Endothelial cell of umbilical vein (primary cell): ENCODE results near the gene PDE4C. TPM values are rescaled to one million over a fixed set of nuclear protein-coding genes. Genes with fewer than 3 reads are reported as not detected.

Experiments used
- BruUV-seq: library from RNA; stranded (reverse); fragments of 400-500 nt; replicated peaks from 2 replicates; lab custom pipeline; 2021; lab: Mats Ljungman, UMichigan
- CTCF ChIA-PET: fragments of 300-600, 350-600 bp; sonication (Branson Sonifier 250); formaldehyde crosslinking; loops from one replicate; lab custom pipeline; 2021; ENCODE audit warnings: antibody characterized with exemption, inconsistent platforms; lab: Charles Lee
- POLR2A ChIA-PET: fragments of 300-600, 350-600 bp; sonication (Branson Sonifier 250); formaldehyde crosslinking; loops from one replicate; lab custom pipeline; 2021; ENCODE audit warnings: antibody characterized with exemption, inconsistent platforms; lab: Charles Lee
- DNase-seq: peaks from one replicate; pipeline ENCODE4 v3.0.0-alpha.2; 2011; ENCODE audit warnings: low read depth, low spot score
- FAIRE-seq: peaks from 2 replicates; lab custom pipeline; 2011; peaks lifted over from hg19 to GRCh38; lab: Jason Lieb, UNC
- H2AFZ ChIP-seq: 2 replicates; pipeline ENCODE4 v1.6.0; 2012; ENCODE audit warnings: low read depth, low read length, control low read depth, inconsistent platforms
- H3K27ac ChIP-seq: 2 replicates; pipeline ENCODE4 v1.5.1; 2011; ENCODE audit warnings: low read depth, mild to moderate bottlenecking, control low read depth, low read length, moderate library complexity; ENCODE audit not compliant: insufficient read depth
- H3K27me3 ChIP-seq, 2 experiments: 2 replicates each; pipeline versions ENCODE4 v1.6.0 to v1.6.1; 2011; ENCODE audit warnings: low read length in 2 of 2, mixed read lengths in 1 of 2; ENCODE audit not compliant: control insufficient read depth in 2 of 2, insufficient read depth in 2 of 2
- H3K36me3 ChIP-seq, 2 experiments: 2 replicates in 1 of 2; 3 replicates in 1 of 2; pipeline ENCODE4 v1.5.1; 2011; ENCODE audit warnings: low read length in 2 of 2, mild to moderate bottlenecking in 1 of 2, moderate library complexity in 1 of 2; ENCODE audit not compliant: control insufficient read depth in 2 of 2, insufficient read depth in 2 of 2; ENCODE audit errors: extremely low read depth in 1 of 2
- H3K4me1 ChIP-seq: 3 replicates; pipeline ENCODE4 v1.5.1; 2011; ENCODE audit warnings: mild to moderate bottlenecking, low read length; ENCODE audit not compliant: control insufficient read depth, insufficient read depth; ENCODE audit errors: extremely low read depth
- H3K4me2 ChIP-seq: 2 replicates; pipeline ENCODE4 v1.6.1; 2011; ENCODE audit warnings: low read length, control low read depth, mixed read lengths; ENCODE audit not compliant: insufficient read depth
- H3K4me3 ChIP-seq, 3 experiments: fragments of 200-600 bp in 1 of 3; sonication (generic), shearing (Covaris generic) in 1 of 3; replicated peaks in 1 of 3; 2 replicates each; pipeline ENCODE4 v1.5.1; 2011 to 2016; ENCODE audit warnings: control low read depth in 3 of 3, low read length in 3 of 3, mild to moderate bottlenecking in 2 of 3, inconsistent platforms in 1 of 3, low read depth in 1 of 3, moderate library complexity in 1 of 3; ENCODE audit not compliant: insufficient read depth in 1 of 3
- H3K79me2 ChIP-seq: 2 replicates; pipeline ENCODE4 v1.6.0; 2012; ENCODE audit warnings: low read length, inconsistent platforms; ENCODE audit not compliant: control insufficient read depth, insufficient read depth
- H3K9ac ChIP-seq: replicated peaks from 2 replicates; pipeline ENCODE3; 2011; ENCODE audit warnings: low read length, control low read depth; ENCODE audit not compliant: insufficient read depth; ENCODE audit errors: extremely low read depth
- H3K9me1 ChIP-seq: replicated peaks from 3 replicates; pipeline ENCODE4 v1.6.0; 2011; ENCODE audit warnings: mild to moderate bottlenecking, low read length; ENCODE audit not compliant: control insufficient read depth, insufficient read depth; ENCODE audit errors: extremely low read depth
- H3K9me3 ChIP-seq: replicated peaks from 2 replicates; pipeline ENCODE4 v1.5.1; 2012; ENCODE audit warnings: low read length, inconsistent platforms; ENCODE audit not compliant: control insufficient read depth, insufficient read depth
- H4K20me1 ChIP-seq: replicated peaks from 2 replicates; pipeline ENCODE3; 2011; ENCODE audit warnings: mild to moderate bottlenecking, low read length; ENCODE audit not compliant: control insufficient read depth, insufficient read depth; ENCODE audit errors: extremely low read depth
- EZH2 ChIP-seq: IDR thresholded peaks from 2 replicates; pipeline ENCODE4 v1.6.1; 2012; ENCODE audit warnings: borderline replicate concordance, low read depth, mild to moderate bottlenecking, moderate library complexity, low read length, inconsistent platforms; ENCODE audit not compliant: severe bottlenecking
- FOS ChIP-seq: IDR thresholded peaks from 2 replicates; pipeline ENCODE4 v1.6.1; 2011; ENCODE audit warnings: mild to moderate bottlenecking, low read length, moderate library complexity, borderline replicate concordance; ENCODE audit not compliant: insufficient read depth
- GATA2 ChIP-seq: IDR thresholded peaks from 2 replicates; pipeline ENCODE4 v1.7.0; 2011; ENCODE audit warnings: low read depth, mild to moderate bottlenecking, moderate library complexity, mixed read lengths, low read length; ENCODE audit not compliant: insufficient read length, insufficient read depth
- JUN ChIP-seq: IDR thresholded peaks from 2 replicates; pipeline ENCODE4 v1.6.1; 2011; ENCODE audit warnings: borderline replicate concordance, low read depth; ENCODE audit not compliant: insufficient read length, insufficient read depth
- MYC ChIP-seq: IDR thresholded peaks from one replicate; pipeline ENCODE4 v1.6.1; 2011; ENCODE audit warnings: mild to moderate bottlenecking, low read depth, low read length
- POLR2A ChIP-seq: IDR thresholded peaks from 2 replicates; pipeline ENCODE4 v1.6.1; 2012; ENCODE audit warnings: low read depth, mild to moderate bottlenecking, control low read depth, low read length
- POLR2AphosphoS5 ChIP-seq: IDR thresholded peaks from 2 replicates; pipeline ENCODE4 v1.6.1; 2012; ENCODE audit warnings: low read depth, mild to moderate bottlenecking, control low read depth, low read length, moderate library complexity; ENCODE audit not compliant: insufficient read depth
- dilution Hi-C: fragments of 300-500 bp; cut with MboI; formaldehyde crosslinking; loops from one replicate; pipeline ENCODE4 v1.15.0; 2019; ENCODE audit warnings: low sequenced_read_pairs; ENCODE audit not compliant: extremely low pct_ligation_motif_present
- intact Hi-C: fragments of 100-400 bp; cut with micrococcal nuclease; formaldehyde crosslinking; loops from one replicate; pipeline ENCODE4 v1.10.0; 2022
- polyA plus RNA-seq, 4 experiments: library from polyadenylated mRNA; depleted of rRNA in 3 of 4; stranded (reverse) in 3 of 4; unstranded in 1 of 4; fragments of >200 nt; gene quantifications; 2 replicates each; pipeline versions ENCODE4 v1.2.1 to v1.2.3, GENCODE V29; 2011 to 2012; ENCODE audit warnings: missing spikeins in 1 of 4
- total RNA-seq: library from RNA; stranded (reverse); gene quantifications from 2 replicates; pipeline ENCODE4 v1.2.3, GENCODE V29; 2021
- TF ChIP-seq, protein P1 (sequence below): IDR thresholded peaks from 2 replicates; pipeline ENCODE4 v1.6.1; 2011; ENCODE audit not compliant: insufficient read depth, insufficient read length
- TF ChIP-seq, protein P2 (sequence below), 2 donors: IDR thresholded peaks; 1 replicate in 1 of 2; 2 replicates in 1 of 2; pipeline ENCODE4 v1.5.1; 2011; ENCODE audit warnings: low read length in 2 of 2, mild to moderate bottlenecking in 2 of 2, moderate library complexity in 2 of 2, control low read depth in 1 of 2, inconsistent platforms in 1 of 2, low read depth in 1 of 2; ENCODE audit not compliant: insufficient read depth in 1 of 2; ENCODE audit errors: extremely low read depth in 1 of 2

Gene PDE4C
- total and polyA plus RNA-seq, 2 donors (not counting 3 experiments of a cell fraction or from before 2014, with no cell fraction given): 0.29 to 0.97 TPM

DNA sequence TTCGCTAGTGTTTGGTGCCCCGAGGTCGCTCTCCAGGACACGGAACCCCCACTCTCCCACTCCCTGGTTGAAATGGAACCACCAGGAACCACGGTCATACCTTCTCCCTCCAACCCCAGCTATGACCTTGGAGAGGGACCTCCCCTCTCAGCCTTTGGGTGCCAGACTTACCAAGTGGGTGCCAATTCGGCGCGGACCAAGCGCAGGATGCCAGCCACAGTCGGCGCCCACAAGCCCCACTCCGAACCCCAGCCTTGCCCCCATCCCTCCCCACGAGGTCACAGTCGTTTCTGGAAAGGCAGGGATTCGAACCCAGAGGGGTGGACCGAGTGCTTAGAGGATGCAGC, 910 bp downstream of the PDE4C start:
- Histone ChIP-seq H3K79me2 (no peaks in the 10 kb centered on the region), H3K9me1 (no peaks in the 10 kb centered on the region), H3K27me3 (peaks cover 5% of the 10 kb centered on the region in 2 experiments), H3K36me3 (no peaks in the 10 kb centered on the region), H3K4me3 (no peak overlapping the region), H4K20me1 (no peaks in the 10 kb centered on the region), H3K27ac (no peak overlapping the region), H3K9ac (no peak overlapping the region), H3K4me1 (peaks cover 9% of the 10 kb centered on the region), H3K4me2 (no peak overlapping the region), H3K9me3 (no peaks in the 10 kb centered on the region), H2AFZ (no peak overlapping the region)
- CTCF ChIA-PET: interaction anchor here (1.5 to 3.9 kb wide), 4 partner anchors 8 to 54 kb away, joined by 4 to 27 read pairs (median 13); no protein-coding TSS in a partner anchor
- dilution Hi-C loops (no loop called here), intact Hi-C loops (no loop called here)
- no TSS peak for BruUV-seq
- FAIRE-seq (no peak), DNase-seq (no peak)
- POLR2A ChIA-PET: no interaction called here
- TF ChIP-seq, protein P1, sequence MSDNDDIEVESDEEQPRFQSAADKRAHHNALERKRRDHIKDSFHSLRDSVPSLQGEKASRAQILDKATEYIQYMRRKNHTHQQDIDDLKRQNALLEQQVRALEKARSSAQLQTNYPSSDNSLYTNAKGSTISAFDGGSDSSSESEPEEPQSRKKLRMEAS: no peak

DNA sequence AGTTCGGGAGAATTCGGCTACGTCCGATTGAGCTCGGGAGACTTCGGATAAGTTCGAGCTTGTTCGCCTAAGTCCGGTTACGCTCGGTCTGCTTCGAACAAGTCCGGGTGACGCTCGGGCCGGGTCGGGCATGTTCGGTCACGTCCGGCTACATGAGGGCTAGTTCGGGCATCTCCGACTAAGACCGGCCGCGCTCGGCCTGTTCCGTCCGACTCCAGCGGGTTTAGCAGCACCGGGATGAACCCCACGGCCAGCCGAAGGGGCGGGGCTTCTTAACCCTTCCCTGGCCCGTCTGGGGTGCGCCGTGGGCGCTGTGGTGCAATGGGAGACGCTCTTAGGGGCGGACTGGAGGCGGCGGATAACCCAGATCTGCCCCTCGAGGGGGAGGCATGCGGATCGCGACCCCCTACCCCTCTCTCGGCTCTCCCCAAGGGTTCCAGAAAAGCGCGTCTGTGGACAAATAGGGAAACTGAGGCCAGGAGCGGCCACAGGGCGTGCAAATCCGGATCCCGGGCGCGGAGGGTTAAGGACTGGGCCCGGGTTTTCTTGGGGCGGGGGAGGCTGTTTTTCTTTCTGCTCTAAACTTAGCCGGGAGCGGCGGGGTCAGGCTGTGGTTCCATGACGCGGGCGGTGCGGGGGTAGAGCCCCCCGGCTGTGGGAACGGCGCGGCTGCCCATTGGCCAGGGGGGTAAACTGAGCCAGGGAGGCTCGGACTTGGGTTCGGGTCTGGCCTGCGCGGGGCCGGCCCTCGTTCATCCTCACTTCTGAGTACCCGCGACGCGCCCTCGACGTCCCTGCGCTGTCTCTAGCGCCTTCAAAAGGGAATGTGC, 1.5 kb downstream of the PDE4C start:
- no TSS peak for BruUV-seq
- H2AFZ ChIP-seq: peak overlapping the region; percentile 73
- no peaks in the 10 kb centered on the region for H3K9me1 ChIP-seq
- CTCF ChIA-PET: interaction anchor here (0.6 to 3.9 kb wide), 10 partner anchors 9 to 112 kb away, joined by 3 to 27 read pairs (median 4); no protein-coding TSS in a partner anchor
- peaks cover 9% of the 10 kb centered on the region for H3K4me1 ChIP-seq
- H3K9ac ChIP-seq: no peak overlapping the region
- H3K27ac ChIP-seq: no peak overlapping the region
- H3K79me2 ChIP-seq: no peaks in the 10 kb centered on the region
- TF ChIP-seq MYC: no peak
- TF ChIP-seq POLR2A: no peak
- TF ChIP-seq JUN: no peak
- TF ChIP-seq GATA2: no peak
- no peak for TF ChIP-seq POLR2AphosphoS5
- no peak for TF ChIP-seq FOS
- TF ChIP-seq, protein P2, sequence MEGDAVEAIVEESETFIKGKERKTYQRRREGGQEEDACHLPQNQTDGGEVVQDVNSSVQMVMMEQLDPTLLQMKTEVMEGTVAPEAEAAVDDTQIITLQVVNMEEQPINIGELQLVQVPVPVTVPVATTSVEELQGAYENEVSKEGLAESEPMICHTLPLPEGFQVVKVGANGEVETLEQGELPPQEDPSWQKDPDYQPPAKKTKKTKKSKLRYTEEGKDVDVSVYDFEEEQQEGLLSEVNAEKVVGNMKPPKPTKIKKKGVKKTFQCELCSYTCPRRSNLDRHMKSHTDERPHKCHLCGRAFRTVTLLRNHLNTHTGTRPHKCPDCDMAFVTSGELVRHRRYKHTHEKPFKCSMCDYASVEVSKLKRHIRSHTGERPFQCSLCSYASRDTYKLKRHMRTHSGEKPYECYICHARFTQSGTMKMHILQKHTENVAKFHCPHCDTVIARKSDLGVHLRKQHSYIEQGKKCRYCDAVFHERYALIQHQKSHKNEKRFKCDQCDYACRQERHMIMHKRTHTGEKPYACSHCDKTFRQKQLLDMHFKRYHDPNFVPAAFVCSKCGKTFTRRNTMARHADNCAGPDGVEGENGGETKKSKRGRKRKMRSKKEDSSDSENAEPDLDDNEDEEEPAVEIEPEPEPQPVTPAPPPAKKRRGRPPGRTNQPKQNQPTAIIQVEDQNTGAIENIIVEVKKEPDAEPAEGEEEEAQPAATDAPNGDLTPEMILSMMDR (IDR thresholded peaks at IDR 0.05; ENCODE audit: extremely low read depth in 1 of 2, insufficient read depth in 1 of 2, low read depth in 1 of 2, low read length in 2 of 2): no peak
- TF ChIP-seq EZH2: no peak
- TF ChIP-seq, protein P1: no peak
- POLR2A ChIA-PET: interaction anchor here (0.9 to 1.2 kb wide), 4 partner anchors 15 to 161 kb away, joined by 3 to 6 read pairs (median 4); partner anchors contain the start of genes GDF15 and JUND
- H3K4me2 ChIP-seq: peak overlapping the region; percentile 50
- H3K27me3 ChIP-seq: peaks cover 5% of the 10 kb centered on the region in 2 experiments
- H3K36me3 ChIP-seq: no peaks in the 10 kb centered on the region
- dilution Hi-C loops: no loop called here
- peak overlapping the region in 1 of 3 experiments; percentile 4 for H3K4me3 ChIP-seq
- no peaks in the 10 kb centered on the region for H3K9me3 ChIP-seq
- intact Hi-C loops: no loop called here
- peak; percentile 100 for FAIRE-seq
- no peaks in the 10 kb centered on the region for H4K20me1 ChIP-seq
- peak; percentile 99 for DNase-seq
